ENCODE data around the gene CDK7.

Gene CDK7

GRCh38 chr5:69295088-69295754 lies 60.5 kb downstream of the CDK7 start:
- DNase-seq: no peak

- DNase-seq: no peak
Observed at GRCh38 chr5:69299625-69300024, 64.9 kb downstream of the CDK7 start.

GRCh38 chr5:69300537-69301203 lies 66.0 kb downstream of the CDK7 start:
- DNase-seq: no peak

GRCh38 chr5:69305512-69305911 lies 70.8 kb downstream of the CDK7 start:
- DNase-seq: no peak

- DNase-seq: no peak
Observed at GRCh38 chr5:69308046-69308553, 73.4 kb downstream of the CDK7 start.

- no peak for DNase-seq
Observed at GRCh38 chr5:69309380-69309779, 74.7 kb downstream of the CDK7 start.

- DNase-seq: no peak
Observed at GRCh38 chr5:69312459-69313160, 77.9 kb downstream of the CDK7 start.

GRCh38 chr5:69313428-69313827 lies 78.7 kb downstream of the CDK7 start:
- DNase-seq: no peak

GRCh38 chr5:69315972-69316371 lies 81.3 kb downstream of the CDK7 start:
- peak in 1 of 2 experiments; percentile 4 for DNase-seq

- DNase-seq: no peak
Observed at GRCh38 chr5:69317391-69317790, 82.7 kb downstream of the CDK7 start.

- no peak for DNase-seq
Observed at GRCh38 chr5:69326365-69326764, 91.7 kb downstream of the CDK7 start.

All from NCI-H524 (cell line).